HG03575 (cell line): Measurements from ENCODE around the gene RCSD1.
"Not testable (repeated sequence)": the region's sequence is repeated elsewhere in the genome, so short reads cannot be mapped to it uniquely, and the experiment has no call there.

Experiments
- ATAC-seq: cut with Tn5 transposase; IDR thresholded peaks from one replicate; pipeline ENCODE4 v1.9.1; 2021; ENCODE audit not compliant: unreplicated experiment, insufficient number of reproducible peaks, low FRiP score; ENCODE audit errors: extremely low read depth

Gene RCSD1

DNA sequence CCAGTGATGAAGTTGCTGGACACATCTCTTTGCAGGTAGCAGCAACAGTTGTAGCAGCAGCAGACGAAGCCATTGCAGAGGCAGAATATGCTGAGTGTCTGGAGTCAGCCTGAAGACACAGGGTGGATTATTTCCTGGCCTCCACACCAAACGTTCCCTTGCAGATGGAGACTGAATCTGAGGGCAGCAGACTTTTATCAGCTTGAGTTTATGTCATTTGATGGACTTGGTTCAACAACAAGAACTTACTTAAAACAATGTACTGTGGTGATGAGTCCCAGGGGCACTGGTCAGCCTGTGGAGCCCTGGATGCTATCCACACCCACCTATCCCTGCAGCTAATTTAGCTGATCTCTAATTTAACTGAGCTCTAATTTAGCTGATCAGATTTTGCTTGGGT is 74.7 kb downstream of the RCSD1 start:
- no peak for ATAC-seq

DNA sequence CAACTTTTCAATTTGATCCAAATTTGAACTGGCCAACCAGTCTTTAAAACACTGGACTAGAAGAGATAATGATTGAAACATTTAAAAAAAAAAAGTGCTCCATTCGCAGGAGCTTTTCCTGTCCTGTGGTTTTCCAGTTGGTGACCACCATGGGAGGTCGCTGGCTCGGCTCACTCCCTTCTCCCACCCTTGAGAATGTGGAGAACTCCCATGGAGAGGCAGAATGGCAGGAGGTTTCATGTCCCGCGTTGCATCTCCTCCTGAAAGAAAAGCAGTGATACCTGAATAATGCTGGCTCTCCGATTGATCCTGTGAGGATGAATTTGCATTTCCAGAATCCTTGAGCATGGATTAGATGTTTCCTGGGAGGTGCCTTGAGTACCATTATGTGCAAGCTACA is 75.2 kb downstream of the RCSD1 start:
- no peak for ATAC-seq

- no peak for ATAC-seq
These were observed 76.3 kb downstream of the RCSD1 start for GRCh38 chr1:167706363-167706762.

- ATAC-seq = peak; percentile 32
These were observed 77.2 kb downstream of the RCSD1 start for GRCh38 chr1:167706931-167707877.

DNA sequence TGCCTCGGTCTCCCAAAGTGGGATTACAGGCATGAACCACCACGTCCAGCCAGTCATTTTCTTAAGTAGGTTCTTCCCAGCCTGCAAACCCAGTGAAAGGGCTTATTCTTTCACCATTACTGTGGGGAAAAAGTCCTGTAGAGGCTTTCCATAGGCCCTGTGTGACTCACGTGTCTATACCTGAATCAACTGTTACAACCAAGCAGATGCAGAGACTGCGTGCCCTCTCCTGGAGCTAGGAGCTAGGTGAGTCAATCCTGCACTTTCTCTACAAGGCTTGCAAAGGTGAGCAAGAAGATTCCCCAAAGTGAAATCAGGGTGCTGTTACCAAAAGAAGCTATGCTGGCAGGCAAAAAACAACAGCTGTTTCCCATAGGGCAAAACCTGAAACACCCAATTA is 77.9 kb downstream of the RCSD1 start:
- no peak for ATAC-seq

- no peak for ATAC-seq
These were observed 78.9 kb downstream of the RCSD1 start for GRCh38 chr1:167708940-167709389.

DNA sequence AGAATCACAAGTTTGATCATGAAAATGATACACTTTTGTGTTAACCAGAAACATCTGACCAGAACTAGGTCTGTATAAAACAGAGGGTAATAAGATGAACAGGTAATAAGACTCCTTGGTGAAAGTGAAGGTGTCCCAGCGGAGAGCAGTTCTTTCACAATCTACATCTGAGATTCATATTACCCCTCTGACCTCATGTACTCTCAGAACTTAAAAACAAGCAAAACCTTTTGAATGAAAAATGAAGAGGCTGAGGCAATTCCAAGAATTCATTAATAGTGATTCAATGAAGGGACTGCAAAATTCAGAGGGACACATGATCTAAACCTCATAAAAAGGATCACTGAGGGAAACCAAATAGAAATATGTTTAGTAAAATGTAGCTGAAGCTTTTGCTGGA is 80.8 kb downstream of the RCSD1 start:
- no peak for ATAC-seq

GRCh38 chr1:167711797-167712196 is 81.8 kb downstream of the RCSD1 start:
- no peak for ATAC-seq

DNA sequence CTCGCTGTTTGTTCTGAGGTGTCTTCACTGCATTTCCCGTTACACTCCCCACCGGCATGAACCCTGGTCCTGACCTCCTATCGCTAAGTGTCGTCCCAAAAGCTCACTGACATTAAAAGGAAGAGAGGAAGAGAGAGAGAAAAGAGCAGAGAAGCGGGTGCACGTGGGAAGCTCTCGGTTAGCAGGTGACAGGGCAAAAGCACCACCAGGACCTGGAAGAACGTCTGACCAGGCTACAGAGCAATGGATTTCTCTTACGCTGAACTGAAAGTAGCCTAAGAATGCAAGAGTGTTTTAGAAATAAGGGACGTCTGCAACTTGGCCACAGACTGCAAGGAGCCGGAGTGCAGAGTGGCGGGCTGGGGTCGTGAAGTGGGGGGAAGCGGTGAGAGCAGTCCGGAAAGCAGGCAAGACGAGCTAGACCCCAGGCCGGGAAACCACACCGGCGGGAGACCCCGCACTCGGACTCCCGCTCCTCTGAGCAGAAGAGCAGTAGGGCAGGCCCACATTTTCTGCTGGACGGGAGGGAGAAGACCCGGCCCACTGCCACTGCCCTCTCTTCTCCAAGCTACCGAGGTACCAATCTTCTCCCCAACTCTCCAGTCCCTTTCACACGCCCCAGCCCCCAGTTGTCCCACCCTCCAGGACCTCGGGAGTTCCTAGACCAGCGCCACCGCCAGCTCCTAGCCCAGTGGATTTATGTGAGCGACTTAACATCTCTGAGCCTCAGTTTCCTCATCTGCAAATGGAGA is 83.5 kb downstream of the RCSD1 start:
- ATAC-seq = no peak

DNA sequence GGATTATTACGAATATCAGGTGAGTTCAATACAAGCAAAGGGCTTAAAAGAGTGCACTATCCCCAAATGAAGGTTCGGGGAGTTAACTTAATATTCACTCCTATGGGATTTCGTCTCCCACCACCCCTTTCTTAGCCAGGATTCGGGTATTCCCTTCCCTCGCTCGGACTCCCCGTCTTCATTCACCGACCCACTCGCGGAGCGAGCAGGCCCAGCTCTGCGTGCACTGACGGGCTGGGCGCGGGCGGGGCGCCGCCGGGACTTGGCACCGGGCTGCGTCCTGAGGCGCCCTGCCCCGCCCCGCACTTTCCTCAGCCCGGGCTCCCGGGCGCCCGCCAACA is 84.0 kb downstream of the RCSD1 start:
- ATAC-seq = no peak

- ATAC-seq = no peak
These were observed 84.6 kb downstream of the RCSD1 start for GRCh38 chr1:167714439-167715156.

DNA sequence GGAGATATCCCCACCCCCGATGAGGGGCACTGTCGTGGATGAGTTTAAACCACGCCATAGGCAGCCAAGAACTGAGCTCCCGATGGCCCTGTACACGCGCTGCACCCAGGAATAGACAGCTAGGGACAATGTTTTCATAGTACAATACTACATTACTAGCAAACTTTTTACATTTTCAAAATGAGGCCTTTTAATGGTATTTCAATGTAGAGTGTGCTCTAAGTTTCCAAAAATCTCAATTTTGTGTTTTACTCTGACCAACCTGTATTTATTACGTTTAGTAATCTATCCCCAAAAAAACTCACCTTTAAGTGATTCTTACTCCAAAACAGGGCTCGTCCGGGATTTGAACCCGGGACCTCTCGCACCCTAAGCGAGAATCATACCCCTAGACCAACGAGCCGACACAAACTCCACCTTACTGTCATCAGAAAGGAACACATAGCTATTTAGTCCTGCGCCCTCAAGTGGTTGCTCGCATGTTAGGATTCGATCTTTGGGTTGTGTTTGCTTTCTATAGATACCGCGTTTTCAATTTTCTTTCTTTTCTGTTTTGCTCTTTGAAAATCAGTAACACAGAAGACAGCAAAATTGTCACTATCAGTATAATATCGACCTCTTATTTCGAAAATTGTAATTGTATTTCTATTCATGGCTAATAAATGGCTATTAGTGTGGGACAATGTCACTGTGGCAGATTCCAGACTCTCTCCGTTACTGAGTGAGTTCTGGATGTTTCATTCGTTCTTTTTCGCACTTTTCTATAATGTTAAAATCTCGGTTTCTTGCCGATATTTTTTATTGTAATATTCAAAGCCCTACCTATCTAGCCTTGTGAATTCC is 85.3 kb downstream of the RCSD1 start:
- peak; percentile 29 for ATAC-seq

DNA sequence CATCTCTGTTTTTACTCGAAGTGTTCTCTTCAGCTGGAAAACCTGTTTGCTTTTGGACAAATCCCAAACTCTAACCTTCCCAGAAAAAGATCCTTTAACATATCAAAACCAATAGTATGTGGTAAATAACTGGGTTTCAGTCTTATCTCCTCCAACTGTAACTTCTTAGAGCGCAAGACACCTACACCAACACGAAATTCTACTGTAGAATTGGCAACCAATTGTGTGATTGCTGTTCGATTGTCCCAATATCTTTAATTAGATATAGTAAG is 85.9 kb downstream of the RCSD1 start:
- no peak for ATAC-seq

DNA sequence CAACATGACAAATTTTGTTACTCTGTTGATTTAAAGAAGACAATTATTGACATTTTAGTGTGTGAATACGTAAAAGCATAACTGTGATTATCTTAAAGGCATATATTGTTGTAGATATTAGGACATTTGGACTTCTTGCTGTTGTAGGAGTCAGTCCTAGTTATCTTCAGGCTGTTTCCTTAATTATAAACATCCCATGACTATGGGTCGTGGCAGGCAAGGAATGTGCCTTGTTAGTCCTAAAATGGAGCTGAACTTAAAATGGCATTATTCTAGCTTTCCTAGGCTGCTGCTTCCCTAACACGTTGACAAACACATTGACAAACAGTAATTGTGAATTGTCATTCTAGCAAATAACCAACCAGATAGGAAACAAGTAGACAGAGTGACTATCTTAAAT is 87.3 kb downstream of the RCSD1 start:
- ATAC-seq = no peak

DNA sequence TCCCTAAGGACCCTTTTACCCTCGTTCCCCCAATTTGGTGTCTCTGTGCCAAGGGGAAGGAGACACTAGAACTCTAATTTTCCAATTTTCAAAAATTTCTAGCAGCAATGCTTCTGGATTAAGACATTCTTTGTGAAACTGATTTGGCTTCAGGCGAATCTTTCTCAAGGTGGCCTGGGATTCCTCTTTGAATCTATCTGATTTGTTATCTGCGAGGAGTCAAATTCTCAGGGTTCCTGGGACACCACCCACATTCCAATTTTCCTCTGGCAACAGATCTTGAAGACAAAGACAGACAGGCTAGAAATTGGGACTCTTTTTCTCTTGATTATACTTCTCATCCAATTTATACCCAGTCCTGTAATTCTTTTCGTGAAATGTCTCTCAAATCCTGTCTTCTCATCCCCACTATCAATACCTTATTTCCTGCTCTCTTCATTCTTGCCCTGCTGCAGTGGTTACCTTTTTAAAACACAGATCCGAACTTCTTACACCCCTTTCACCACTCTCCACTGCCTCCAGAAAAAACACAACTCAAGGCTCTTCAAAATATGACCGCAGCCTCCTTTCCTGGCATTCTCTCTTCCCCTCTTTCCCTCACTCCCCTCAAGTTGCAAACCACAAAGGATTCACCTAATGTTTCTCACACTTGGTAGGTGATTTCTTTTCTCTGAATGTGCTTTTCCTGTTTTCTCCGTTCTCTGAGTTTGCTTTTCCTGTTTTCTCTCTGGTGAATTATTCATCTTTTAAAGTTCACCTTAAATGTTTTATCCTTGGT is 89.1 kb downstream of the RCSD1 start:
- ATAC-seq = no peak

GRCh38 chr1:167719715-167720421 is 89.8 kb downstream of the RCSD1 start:
- ATAC-seq = not testable (repeated sequence)

DNA sequence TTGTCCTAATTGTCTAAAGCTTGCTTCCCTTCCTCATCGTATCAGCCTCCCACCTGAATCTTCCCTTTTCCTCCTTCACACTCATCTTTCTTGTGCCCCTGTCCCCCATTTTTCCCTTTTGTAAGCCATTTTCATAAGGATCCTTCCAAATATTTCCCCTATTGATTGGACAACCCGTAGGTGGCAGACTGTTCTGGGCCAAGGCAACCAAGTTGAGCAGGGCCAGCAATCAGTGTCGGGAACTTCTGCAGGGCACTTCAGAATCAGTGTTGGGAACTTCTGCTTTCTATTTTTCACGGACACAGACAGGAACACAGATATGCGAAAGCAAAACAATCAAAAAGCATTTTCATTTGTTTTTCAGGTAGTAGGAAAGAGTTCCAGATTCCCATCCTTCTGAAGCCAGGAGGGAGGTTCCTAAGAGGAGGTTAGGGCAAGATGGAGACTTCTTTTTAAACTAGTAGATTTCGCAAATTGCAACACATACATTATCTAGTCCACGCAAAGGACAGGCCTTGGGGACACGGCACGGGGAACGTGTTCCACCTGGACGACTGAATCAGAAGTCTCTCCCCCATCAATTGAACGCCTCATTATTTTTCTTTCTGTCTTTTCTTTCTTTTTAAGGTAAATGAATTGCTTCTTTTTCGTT is 91.1 kb downstream of the RCSD1 start:
- ATAC-seq = no peak
